ENCODE data around the gene TRMU.

The TRMU gene

GRCh38 chr22:46346680-46347405 lies 11.3 kb downstream of the TRMU start:
- Histone ChIP-seq H3K9me3 (ENCODE audit: control insufficient read depth in 1 of 2, low read length in 2 of 2) (no peaks in the 10 kb centered on the region), H3K4me3 (ENCODE audit: low read depth in 1 of 2, low read length in 2 of 2) (no peak overlapping the region), H3K27ac (ENCODE audit: low read length) (no peak overlapping the region), H3K4me1 (ENCODE audit: control insufficient read depth in 1 of 2, insufficient read depth in 2 of 2, low read length in 2 of 2) (no peaks in the 10 kb centered on the region), H3K36me3 (ENCODE audit: control insufficient read depth in 1 of 2, insufficient read depth in 2 of 2, low read length in 2 of 2) (peaks cover 65 to 84% of the 10 kb centered on the region in 2 donors), H3K27me3 (ENCODE audit: low read depth, low read length) (no peaks in the 10 kb centered on the region)

GRCh38 chr22:46347646-46348045 lies 12.1 kb downstream of the TRMU start:
- H3K36me3 ChIP-seq (ENCODE audit: control insufficient read depth in 1 of 2, insufficient read depth in 2 of 2, low read length in 2 of 2) = peaks cover 73 to 84% of the 10 kb centered on the region in 2 donors

GRCh38 chr22:46348099-46348695 lies 12.7 kb downstream of the TRMU start:
- Histone ChIP-seq H3K9me3 (ENCODE audit: control insufficient read depth in 1 of 2, low read length in 2 of 2) (no peaks in the 10 kb centered on the region), H3K27me3 (ENCODE audit: low read depth, low read length) (no peaks in the 10 kb centered on the region), H3K27ac (ENCODE audit: low read length) (no peak overlapping the region), H3K36me3 (ENCODE audit: control insufficient read depth in 1 of 2, insufficient read depth in 2 of 2, low read length in 2 of 2) (peaks cover 72 to 85% of the 10 kb centered on the region in 2 donors), H3K4me3 (ENCODE audit: low read depth in 1 of 2, low read length in 2 of 2) (no peak overlapping the region), H3K4me1 (ENCODE audit: control insufficient read depth in 1 of 2, insufficient read depth in 2 of 2, low read length in 2 of 2) (no peaks in the 10 kb centered on the region)

More at GRCh38 chr22:46347646-46348045, 12.1 kb downstream of the TRMU start:
- H3K4me1 ChIP-seq (ENCODE audit: control insufficient read depth in 1 of 2, insufficient read depth in 2 of 2, low read length in 2 of 2) = no peaks in the 10 kb centered on the region
- no peak overlapping the region for H3K27ac ChIP-seq (ENCODE audit: low read length)
- H3K9me3 ChIP-seq (ENCODE audit: control insufficient read depth in 1 of 2, low read length in 2 of 2) = no peaks in the 10 kb centered on the region
- no peak overlapping the region for H3K4me3 ChIP-seq (ENCODE audit: low read depth in 1 of 2, low read length in 2 of 2)
- no peaks in the 10 kb centered on the region for H3K27me3 ChIP-seq (ENCODE audit: low read depth, low read length)

- no peak overlapping the region for H3K4me3 ChIP-seq (ENCODE audit: low read depth in 1 of 2, low read length in 2 of 2)
- peaks cover 72 to 86% of the 10 kb centered on the region in 2 donors for H3K36me3 ChIP-seq (ENCODE audit: control insufficient read depth in 1 of 2, insufficient read depth in 2 of 2, low read length in 2 of 2)
- H3K27me3 ChIP-seq (ENCODE audit: low read depth, low read length) = no peaks in the 10 kb centered on the region
- no peaks in the 10 kb centered on the region for H3K4me1 ChIP-seq (ENCODE audit: control insufficient read depth in 1 of 2, insufficient read depth in 2 of 2, low read length in 2 of 2)
- no peaks in the 10 kb centered on the region for H3K9me3 ChIP-seq (ENCODE audit: control insufficient read depth in 1 of 2, low read length in 2 of 2)
- H3K27ac ChIP-seq (ENCODE audit: low read length) = no peak overlapping the region
Observed at GRCh38 chr22:46349238-46349637, 13.7 kb downstream of the TRMU start.

- Histone ChIP-seq H3K36me3 (ENCODE audit: control insufficient read depth in 1 of 2, insufficient read depth in 2 of 2, low read length in 2 of 2) (peaks cover 67 to 86% of the 10 kb centered on the region in 2 donors), H3K4me3 (ENCODE audit: low read depth in 1 of 2, low read length in 2 of 2) (no peak overlapping the region), H3K27ac (ENCODE audit: low read length) (no peak overlapping the region), H3K4me1 (ENCODE audit: control insufficient read depth in 1 of 2, insufficient read depth in 2 of 2, low read length in 2 of 2) (no peaks in the 10 kb centered on the region), H3K9me3 (ENCODE audit: control insufficient read depth in 1 of 2, low read length in 2 of 2) (no peaks in the 10 kb centered on the region), H3K27me3 (ENCODE audit: low read depth, low read length) (no peaks in the 10 kb centered on the region)
Observed at GRCh38 chr22:46349681-46350080, 14.2 kb downstream of the TRMU start.

GRCh38 chr22:46350121-46350520 lies 14.6 kb downstream of the TRMU start:
- Histone ChIP-seq H3K4me1 (ENCODE audit: control insufficient read depth in 1 of 2, insufficient read depth in 2 of 2, low read length in 2 of 2) (no peaks in the 10 kb centered on the region), H3K36me3 (ENCODE audit: control insufficient read depth in 1 of 2, insufficient read depth in 2 of 2, low read length in 2 of 2) (peaks cover 65 to 87% of the 10 kb centered on the region in 2 donors), H3K4me3 (ENCODE audit: low read depth in 1 of 2, low read length in 2 of 2) (no peak overlapping the region), H3K9me3 (ENCODE audit: control insufficient read depth in 1 of 2, low read length in 2 of 2) (no peaks in the 10 kb centered on the region), H3K27me3 (ENCODE audit: low read depth, low read length) (no peaks in the 10 kb centered on the region), H3K27ac (ENCODE audit: low read length) (no peak overlapping the region)

- Histone ChIP-seq H3K27ac (ENCODE audit: low read length) (no peak overlapping the region), H3K9me3 (ENCODE audit: control insufficient read depth in 1 of 2, low read length in 2 of 2) (no peaks in the 10 kb centered on the region), H3K4me3 (ENCODE audit: low read depth in 1 of 2, low read length in 2 of 2) (no peak overlapping the region), H3K36me3 (ENCODE audit: control insufficient read depth in 1 of 2, insufficient read depth in 2 of 2, low read length in 2 of 2) (peaks cover 62 to 81% of the 10 kb centered on the region in 2 donors), H3K4me1 (ENCODE audit: control insufficient read depth in 1 of 2, insufficient read depth in 2 of 2, low read length in 2 of 2) (no peaks in the 10 kb centered on the region), H3K27me3 (ENCODE audit: low read depth, low read length) (no peaks in the 10 kb centered on the region)
Observed at GRCh38 chr22:46350646-46351045, 15.1 kb downstream of the TRMU start.

- peaks cover 58 to 80% of the 10 kb centered on the region in 2 donors for H3K36me3 ChIP-seq (ENCODE audit: control insufficient read depth in 1 of 2, insufficient read depth in 2 of 2, low read length in 2 of 2)
- no peaks in the 10 kb centered on the region for H3K9me3 ChIP-seq (ENCODE audit: control insufficient read depth in 1 of 2, low read length in 2 of 2)
- H3K4me1 ChIP-seq (ENCODE audit: control insufficient read depth in 1 of 2, insufficient read depth in 2 of 2, low read length in 2 of 2) = no peaks in the 10 kb centered on the region
- H3K27ac ChIP-seq (ENCODE audit: low read length) = no peak overlapping the region
- H3K27me3 ChIP-seq (ENCODE audit: low read depth, low read length) = no peaks in the 10 kb centered on the region
- H3K4me3 ChIP-seq (ENCODE audit: low read depth in 1 of 2, low read length in 2 of 2) = no peak overlapping the region
Observed at GRCh38 chr22:46351131-46351735, 15.7 kb downstream of the TRMU start.

GRCh38 chr22:46351767-46352166 lies 16.3 kb downstream of the TRMU start:
- Histone ChIP-seq H3K9me3 (ENCODE audit: control insufficient read depth in 1 of 2, low read length in 2 of 2) (no peaks in the 10 kb centered on the region), H3K27ac (ENCODE audit: low read length) (no peak overlapping the region), H3K4me1 (ENCODE audit: control insufficient read depth in 1 of 2, insufficient read depth in 2 of 2, low read length in 2 of 2) (no peaks in the 10 kb centered on the region), H3K4me3 (ENCODE audit: low read depth in 1 of 2, low read length in 2 of 2) (no peak overlapping the region), H3K36me3 (ENCODE audit: control insufficient read depth in 1 of 2, insufficient read depth in 2 of 2, low read length in 2 of 2) (peaks cover 53 to 80% of the 10 kb centered on the region in 2 donors), H3K27me3 (ENCODE audit: low read depth, low read length) (no peaks in the 10 kb centered on the region)

- Histone ChIP-seq H3K4me1 (ENCODE audit: control insufficient read depth in 1 of 2, insufficient read depth in 2 of 2, low read length in 2 of 2) (no peaks in the 10 kb centered on the region), H3K4me3 (ENCODE audit: low read depth in 1 of 2, low read length in 2 of 2) (no peak overlapping the region), H3K9me3 (ENCODE audit: control insufficient read depth in 1 of 2, low read length in 2 of 2) (no peaks in the 10 kb centered on the region), H3K36me3 (ENCODE audit: control insufficient read depth in 1 of 2, insufficient read depth in 2 of 2, low read length in 2 of 2) (peaks cover 50 to 81% of the 10 kb centered on the region in 2 donors), H3K27me3 (ENCODE audit: low read depth, low read length) (no peaks in the 10 kb centered on the region), H3K27ac (ENCODE audit: low read length) (no peak overlapping the region)
Observed at GRCh38 chr22:46352276-46352675, 16.8 kb downstream of the TRMU start.

GRCh38 chr22:46352691-46353386 lies 17.3 kb downstream of the TRMU start:
- Histone ChIP-seq H3K4me3 (ENCODE audit: low read depth in 1 of 2, low read length in 2 of 2) (no peak overlapping the region), H3K9me3 (ENCODE audit: control insufficient read depth in 1 of 2, low read length in 2 of 2) (no peaks in the 10 kb centered on the region), H3K27ac (ENCODE audit: low read length) (no peak overlapping the region), H3K4me1 (ENCODE audit: control insufficient read depth in 1 of 2, insufficient read depth in 2 of 2, low read length in 2 of 2) (no peaks in the 10 kb centered on the region), H3K36me3 (ENCODE audit: control insufficient read depth in 1 of 2, insufficient read depth in 2 of 2, low read length in 2 of 2) (peaks cover 49 to 76% of the 10 kb centered on the region in 2 donors), H3K27me3 (ENCODE audit: low read depth, low read length) (no peaks in the 10 kb centered on the region)

Data from muscle layer of duodenum (tissue), 2 donors.